ENCODE measurements around the gene RNF220.

The RNF220 gene

DNA sequence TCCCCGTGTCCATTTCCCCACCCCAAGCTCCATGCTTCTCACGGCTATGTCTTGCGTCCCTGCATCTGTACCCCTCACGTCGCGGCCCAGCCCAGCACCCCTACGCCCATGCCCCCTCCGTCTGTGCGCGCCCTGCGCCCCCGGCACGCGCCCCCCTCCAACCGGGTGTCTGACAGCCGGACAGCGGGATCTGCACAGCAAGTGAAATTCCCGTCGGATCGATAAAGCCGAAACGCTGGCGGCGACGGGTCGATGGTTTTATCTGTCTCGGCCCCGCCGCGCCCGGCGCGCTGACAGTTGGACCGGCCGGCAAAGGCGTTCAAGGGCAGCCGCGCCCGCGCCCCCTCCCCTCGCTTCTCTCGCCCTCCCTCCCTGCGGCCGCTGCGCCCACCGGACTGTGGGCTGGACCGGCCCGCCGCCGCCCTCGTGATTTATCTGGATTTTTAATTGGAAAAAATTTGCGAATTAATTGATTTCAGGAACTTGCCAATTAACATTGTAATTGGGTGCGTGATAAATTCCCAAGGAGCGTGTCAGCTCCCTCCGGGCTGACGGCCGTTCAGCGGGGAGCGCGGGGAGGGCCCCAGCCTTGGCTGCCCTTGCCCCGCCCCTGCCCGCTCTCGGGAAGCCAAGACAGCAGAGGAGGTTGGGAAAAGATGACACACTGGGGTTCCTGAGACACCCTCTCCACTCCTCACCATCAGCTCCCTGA lies 212.1 kb downstream of the RNF220 start:
- no peak for DNase-seq

DNA sequence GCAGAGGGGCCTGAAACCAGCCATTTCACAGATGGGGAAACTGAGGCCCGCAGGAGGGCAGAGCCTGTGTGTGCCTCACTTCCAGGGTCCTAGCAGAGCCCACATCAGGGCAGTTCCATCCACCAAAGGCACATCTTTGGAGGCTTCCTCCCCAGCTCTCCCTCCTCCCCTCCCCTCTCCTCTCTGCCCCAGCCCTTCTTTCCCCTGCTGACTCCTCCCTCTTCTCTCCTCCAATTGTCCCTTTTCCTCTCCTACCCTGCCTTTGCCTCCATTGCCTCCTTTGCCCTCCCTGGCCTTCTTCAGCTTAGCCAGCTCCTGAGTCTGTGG lies 212.6 kb downstream of the RNF220 start:
- no peak for DNase-seq

DNA sequence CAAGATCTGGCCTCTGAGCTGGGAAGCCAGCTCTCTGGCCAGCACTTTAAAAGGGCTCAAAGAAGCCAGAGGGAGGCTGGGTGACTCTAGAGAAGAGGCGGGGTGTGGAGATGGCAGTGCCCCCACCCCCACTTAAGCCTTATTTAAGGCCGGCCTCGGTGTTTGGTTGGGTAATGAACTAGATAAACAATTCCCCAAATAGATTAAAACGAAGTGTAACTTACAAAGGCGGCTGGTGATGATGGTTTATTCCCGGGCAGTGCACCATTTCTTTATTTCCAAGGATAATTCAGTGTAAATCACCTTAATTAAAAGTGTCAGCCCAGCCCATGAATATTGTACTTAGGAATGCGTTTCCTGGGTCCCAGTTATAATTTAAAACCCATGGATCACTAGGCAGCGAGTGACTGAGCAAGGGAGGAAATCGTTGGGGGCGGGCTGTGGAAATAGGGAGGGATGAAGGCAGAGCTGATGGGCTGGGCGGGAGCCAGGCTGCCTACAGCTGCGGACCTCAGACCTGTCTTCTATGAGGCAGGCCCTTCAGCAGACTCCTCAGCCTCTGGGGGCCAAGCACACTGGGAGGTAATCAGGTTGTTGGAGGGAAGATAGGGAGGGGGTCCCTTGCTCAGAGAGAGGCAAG lies 214.3 kb downstream of the RNF220 start:
- no peak for DNase-seq

DNA sequence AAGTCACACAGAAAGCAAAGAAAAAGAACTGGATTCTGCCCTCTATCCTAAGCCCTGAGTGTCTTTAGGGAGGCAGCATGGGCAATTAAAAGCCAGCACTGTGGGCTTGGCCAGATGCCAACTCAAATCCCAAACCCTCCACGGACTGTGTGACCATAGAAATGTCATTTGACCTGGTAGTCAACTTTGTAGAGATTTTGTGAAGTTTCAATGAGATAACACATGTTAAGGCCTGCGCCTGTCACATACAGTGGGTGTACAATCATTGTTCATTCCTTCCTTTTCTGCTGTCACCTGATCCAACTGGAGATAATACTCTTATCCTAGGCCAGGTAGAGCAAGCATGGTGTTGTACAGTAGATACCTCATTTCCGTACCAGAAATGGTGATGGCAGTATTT lies 215.0 kb downstream of the RNF220 start:
- no peak for DNase-seq

DNA sequence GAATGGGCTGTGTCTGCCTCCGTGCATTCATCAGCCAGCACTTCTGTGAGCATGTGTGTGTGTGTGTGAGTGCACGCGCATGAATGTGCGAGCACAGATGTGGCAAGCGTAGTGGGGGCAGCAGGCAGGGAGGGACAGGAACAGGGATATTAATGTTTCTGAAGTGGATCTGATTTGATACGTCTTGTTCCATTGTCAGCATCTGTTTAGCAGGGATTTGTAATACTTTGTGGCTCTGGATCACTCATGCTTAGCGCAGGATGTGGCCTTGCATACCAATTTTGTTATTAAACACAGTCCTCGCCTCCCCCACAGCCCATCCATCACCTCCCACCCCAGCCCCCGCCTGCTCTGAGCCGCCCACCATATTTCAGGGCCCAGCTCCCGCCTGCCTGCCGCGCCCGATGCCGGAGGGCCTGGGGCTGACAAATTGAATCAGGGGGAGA lies 216.8 kb downstream of the RNF220 start:
- DNase-seq: no peak

DNA sequence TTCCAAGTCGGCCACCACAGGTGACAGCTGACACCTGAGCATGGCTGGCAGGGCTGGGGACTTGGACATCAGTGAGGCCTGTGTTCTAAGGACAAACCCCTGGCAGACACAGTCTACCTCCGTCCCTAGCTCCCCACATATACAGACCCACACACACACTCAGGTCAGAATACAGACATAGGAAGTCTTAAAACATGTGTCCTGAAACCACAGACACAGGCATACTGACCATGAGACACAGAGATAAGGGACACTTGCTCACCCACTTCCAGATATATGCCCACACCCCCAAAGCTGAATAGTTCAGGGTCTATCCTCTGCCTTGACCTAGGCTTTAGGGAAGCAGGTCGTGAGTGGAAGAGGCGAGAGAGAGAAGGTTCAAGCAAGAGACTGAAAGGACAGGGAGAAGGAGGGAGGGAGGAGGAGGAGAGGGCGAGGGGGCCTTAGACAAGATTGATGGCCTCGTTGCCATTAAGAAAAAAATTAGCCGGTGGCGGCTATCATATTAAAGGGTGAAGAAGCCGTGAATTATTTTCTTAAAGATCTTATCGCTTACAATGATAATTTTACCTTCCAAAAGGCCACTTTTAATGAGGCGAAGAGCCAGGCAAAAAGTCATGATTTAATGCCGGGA lies 219.3 kb downstream of the RNF220 start:
- no peak for DNase-seq

DNA sequence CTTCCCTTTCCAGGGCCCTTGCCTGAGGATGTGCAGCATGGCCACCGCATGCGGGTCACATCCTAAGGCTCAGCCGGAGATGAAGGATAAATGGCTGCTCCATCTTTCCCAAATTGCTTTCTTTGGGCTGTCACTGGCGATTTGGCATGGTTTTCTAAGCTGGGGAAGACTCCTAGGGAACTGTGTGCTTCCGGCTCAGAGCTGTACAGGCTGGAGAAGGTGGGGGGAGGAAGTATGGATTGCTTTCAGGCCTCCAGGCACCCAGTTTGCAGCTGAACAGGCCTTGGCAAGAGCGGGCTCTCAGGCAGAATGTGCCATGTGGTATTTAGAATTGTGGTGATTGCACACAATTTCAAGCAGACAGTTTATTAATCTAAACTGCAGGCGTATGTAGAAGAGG lies 220.3 kb downstream of the RNF220 start:
- DNase-seq: no peak

DNA sequence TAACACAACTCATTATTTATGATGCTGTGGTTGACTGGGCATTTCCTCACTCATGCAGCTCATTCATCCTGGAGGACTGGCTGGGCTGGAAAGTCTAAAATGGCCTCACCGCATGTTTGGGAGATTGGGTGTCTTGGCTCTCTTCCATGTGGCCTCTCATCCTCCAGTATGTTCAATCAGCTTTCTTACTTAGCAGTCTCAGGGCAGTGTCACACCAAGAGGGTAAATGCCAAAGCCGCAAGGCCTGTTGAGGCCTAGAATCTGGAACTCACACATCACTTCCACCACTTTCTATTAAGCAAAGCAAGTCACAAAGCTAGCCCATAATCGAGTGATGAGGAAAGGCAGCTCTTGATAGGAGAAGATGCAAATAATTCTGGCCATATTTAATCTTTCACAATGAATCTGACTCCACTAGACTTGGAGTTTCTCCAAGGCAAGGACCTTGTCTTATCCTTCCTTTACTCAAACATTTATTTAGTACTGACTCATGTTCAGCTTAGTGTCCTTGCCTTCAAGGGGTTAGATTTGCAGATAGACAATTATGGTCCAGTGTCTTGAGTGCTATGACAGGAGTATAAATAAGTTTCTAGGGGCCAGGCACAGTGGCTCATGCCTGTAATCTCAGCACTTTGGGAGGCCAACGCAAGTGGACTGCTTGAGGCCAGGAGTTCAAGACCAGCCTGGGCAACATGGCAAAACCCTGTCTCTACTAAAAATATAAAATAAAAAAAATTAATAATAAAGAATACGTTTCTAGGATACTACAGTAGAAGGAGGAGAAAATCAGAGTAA lies 224.1 kb downstream of the RNF220 start:
- DNase-seq: no peak

DNA sequence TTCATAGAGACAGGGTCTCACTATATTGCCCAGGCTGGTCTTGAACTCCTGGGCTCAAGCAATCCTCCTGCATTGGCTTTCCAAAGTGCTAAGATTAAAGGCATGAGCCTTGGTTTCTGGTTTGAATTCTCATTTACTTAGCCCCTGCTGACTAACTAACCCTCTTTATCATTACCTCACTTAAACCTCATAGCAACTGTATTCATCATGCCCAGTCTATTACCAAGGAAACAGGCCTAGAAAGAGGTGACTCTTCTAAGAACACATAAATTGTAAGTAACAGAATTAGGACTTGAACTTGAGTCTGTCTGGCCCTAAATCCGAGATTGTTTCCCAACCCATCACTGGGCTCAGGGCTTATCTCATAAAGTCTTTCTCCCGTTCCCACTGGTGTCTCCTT lies 225.1 kb downstream of the RNF220 start:
- DNase-seq: no peak

DNA sequence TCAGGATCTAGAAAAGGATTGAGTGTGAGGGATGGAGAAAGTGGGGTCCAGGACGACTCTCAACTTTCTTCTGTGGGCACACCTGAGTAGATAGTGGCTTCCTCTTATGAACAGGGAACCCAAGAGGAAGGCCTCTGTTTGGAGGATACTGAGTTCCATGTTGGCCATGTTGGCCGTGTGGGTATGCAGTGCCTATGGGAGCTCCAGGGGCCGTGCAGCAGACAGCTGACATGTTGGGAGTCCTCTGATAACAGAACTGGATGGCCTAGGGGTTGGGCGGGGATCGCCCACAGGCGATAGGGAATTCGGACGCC lies 226.2 kb downstream of the RNF220 start:
- DNase-seq: no peak

DNA sequence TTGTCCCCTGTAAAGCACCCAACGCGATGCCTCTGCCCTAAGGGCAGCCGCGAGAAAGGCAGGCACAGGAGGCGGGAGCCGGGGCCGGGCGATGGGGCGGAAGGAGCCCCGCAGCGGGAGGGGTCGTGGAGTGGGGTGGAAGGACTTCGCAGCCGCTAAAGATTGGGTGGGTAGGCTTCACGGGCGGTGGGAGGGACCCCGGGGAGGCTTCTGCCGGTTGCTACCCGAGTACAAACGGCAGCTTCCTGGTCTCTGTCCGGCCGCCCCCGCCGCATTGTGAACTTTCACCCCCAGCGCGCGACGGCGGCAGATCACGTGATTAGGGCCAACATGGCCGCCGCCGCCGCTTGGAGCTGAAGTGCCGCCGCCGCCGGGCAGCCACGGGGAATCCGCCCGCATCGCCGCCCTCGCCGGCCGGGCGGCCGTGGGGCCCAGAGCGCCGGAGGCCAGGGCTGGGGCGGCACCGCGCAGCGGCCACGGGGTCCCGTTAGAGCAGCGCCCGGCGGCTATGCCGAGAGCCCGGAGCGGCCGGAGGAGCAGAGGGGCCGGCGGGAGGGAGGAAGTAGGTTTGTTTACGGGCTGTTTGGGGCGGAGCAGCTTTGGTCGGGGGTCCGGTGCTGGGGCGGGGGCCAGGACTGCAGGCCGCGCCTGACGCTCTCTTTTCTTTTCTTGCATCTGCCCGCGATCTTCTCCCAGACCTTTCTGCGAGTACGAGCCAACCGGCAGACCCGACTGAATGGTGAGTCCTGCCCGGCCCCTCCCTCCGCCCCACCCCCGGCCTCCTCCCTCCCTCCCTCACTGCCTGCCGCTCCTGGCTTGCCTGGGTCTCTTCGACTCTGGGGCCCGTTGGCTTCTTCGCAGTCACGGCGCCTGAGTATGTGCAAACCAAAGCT lies 226.8 kb downstream of the RNF220 start:
- DNase-seq: peak; percentile 72 to 90 (median 84)

DNA sequence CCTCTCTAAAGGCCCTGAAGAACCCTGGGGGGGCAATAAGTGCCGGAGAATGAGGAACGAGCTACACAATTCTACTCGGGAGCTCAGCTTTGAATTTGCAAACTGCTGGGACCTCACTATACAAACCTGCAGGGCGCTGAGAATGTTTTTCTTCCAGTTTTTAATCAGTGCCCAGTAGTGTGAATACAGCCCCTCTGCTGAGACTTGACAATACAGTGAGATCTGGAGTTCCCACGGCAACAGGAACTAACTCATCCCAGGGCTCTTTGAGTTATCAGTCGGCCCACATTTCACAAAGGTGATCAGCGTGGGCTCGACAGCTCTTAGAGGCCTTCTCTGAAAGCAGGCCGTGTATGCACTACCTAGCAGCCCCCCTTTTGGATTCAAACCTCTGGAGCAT lies 227.5 kb downstream of the RNF220 start:
- no peak for DNase-seq

DNA sequence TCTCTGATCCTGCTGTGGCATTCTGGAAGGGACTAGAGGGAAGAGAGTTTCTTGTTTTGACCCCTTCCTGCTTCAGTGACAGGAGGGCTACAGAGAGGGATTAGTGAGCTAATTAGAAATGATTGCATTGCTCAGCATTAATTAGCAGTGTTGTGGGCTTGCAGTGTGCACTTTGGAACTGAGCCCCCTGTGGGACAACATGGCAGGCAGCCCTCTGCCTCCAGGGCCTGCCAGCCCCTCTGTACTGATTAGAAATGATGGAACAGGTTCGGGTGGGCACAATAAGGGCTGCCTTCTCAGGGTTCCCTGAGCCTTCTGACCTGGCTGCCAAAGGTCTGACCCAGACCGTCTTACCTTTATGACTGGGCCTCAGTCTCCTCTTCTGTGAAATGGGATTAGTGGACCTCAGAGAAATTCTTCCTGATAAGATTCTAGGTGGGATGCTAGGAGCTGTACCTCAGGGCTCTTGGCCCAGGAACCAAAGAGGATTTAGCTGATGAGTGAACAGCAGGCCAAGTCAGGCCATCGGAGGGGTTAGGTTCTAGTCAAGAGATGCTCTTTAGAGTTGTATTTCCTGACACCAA lies 229.6 kb downstream of the RNF220 start:
- DNase-seq: no peak

DNA sequence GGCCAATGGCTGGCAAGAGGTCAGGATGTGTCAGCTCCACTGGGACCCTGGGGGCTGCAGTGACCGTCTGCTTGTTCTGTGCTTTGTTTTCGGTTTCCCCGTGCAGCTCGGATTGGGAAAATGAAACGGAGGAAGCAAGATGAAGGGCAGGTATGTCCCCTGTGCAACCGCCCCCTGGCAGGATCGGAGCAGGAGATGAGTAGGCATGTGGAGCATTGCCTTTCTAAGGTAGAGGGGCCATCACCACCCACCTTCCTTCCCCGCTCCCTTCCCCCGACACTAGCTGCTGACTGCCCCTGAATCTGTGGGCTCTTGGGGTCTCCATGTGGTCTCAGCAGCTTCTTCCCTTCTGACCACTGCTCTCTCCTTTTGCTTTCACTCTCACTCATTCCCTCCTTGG lies 230.4 kb downstream of the RNF220 start:
- no peak for DNase-seq

DNA sequence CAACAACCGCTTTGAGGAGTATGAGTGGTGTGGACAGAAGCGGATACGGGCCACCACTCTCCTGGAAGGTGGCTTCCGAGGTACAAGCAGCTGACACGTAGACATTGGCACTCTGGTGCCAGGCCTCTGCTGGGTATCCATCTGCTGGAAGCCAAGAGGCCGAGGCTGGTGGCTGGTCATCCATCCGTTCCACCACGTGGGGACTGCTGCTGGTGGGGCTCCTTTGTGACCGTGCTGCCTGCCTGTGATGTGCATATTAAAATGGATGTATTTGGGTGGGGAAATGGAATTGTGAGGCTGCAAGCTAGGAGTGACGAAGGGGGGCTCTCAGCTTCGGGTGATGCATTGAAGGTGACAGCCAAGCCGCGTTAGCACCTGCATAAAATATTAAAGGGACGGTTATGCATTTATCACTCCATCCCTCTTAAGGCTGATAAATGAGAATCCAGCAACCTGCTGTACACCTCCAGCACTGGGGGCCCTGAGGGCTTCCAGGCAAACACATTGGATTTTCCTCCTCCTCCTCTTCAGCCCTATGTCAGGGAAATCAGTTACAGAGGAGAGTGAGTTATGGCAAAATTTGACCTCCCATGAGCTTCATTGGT lies 231.1 kb downstream of the RNF220 start:
- DNase-seq: no peak

DNA sequence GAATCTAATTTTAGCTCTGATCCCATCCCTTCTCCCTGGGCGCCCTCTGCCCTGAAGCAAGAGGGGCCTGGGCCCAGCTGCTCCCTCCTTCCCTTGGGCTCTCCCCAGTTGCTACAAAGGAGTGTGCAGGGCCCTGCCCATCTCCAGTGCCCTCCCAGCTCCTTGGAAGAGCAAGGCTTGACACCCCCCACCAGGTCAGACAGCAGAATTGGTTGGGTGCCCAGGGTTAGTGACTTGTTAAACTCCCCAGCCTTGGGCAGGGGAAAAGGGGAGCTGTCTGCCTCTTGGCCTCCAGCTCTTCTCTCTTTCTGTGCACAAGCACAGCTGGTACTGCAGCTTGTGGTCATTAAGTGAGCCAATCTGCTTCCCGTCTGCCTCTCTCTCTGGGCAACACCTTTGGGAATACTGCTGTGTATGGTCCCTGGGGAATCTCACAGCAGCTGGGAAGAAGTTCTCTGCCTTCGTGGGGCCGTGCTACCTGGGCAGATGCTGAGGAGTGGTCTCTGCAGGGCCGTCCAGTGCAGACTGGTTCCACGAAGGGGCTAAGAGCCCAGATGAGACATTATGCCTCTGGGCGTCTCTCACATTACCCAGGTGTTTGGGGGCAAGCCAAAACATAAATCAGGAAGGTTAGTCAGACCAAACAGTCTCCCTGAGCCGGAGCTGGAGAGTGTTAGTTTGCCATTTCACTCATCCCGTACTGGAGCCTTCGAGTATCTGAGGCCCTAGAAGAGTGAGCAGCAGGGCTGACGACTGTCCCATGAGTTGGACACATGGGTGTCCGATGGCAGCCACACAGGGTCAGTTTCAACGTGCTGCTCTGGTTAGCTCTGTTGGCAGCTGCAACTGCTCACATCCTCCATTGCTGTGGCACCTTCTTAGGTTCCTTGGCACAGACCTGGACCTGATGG lies 231.9 kb downstream of the RNF220 start:
- no peak for DNase-seq

DNA sequence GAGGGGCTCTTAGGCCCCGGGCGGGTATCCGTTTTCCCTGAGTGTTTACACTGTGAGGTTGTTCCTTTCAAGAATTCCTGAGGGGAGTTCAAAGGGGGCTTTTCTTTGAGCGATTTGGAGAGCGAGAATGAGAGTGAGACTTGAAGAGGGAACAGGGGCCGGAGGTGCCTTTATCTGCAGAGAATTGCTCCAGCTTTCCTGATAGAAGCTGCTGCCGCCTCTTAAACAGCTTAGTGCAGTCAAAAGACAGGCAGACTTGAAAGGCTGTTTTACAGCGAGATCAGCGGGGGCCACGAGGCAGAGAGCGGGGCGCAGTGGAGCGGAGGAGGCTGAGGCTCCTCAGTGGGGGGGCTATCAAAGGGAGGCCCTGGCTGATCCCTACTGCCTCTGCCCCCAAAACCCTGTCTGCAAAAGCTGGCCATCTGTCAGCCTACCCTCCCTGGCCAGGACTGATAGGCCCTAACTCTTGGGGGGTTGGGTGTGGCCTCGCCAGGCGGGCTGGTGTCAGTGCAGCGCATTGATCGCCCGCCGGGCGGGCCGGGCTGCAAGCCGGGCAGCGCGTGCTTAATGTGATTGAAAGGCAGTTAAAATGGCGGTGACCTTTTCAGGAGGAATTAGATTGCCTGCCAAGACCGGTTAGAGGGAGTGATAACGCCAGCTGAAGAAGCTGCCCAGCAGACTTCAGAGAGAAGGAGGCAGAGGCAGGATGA lies 232.8 kb downstream of the RNF220 start:
- DNase-seq: no peak

DNA sequence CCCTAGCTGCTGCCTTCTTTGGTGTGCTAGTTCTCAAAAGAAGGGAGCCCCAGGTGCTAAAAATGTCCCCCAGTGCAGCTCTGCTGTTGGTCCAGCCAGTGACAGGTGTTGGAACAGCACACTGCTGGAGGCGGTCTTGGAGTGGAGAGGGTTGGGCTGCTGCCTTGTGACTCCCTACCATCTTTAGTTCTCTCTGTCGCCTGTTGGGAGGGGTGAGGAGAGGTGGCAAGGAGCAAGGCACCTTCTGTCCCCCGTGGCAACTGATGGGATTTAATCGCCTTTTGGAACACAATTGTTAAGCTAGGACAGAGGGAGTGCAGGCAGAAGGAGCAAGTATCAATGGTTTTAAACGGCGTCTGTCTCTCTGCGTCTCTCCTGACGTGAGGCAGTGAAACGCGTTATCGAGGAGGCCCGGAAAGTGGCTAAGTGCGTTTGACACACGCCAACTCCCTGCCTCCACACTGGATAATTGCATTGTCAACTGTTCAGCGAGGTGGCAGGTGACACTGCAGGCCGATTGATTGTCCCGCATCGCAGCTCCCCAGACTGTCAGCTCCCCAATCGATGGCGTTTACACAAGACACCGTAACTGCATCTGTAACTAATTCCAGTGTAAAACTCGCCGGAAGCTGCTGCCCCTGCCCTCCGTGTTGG lies 235.3 kb downstream of the RNF220 start:
- no peak for DNase-seq

Measured in stimulated activated naive CD4-positive, alpha-beta T cell (primary cell).